Measurements from ENCODE around the gene UROC1.
A peak's percentile ranks its signal among the peaks of the same experiment; 100 is the strongest.

Gene UROC1

DNA sequence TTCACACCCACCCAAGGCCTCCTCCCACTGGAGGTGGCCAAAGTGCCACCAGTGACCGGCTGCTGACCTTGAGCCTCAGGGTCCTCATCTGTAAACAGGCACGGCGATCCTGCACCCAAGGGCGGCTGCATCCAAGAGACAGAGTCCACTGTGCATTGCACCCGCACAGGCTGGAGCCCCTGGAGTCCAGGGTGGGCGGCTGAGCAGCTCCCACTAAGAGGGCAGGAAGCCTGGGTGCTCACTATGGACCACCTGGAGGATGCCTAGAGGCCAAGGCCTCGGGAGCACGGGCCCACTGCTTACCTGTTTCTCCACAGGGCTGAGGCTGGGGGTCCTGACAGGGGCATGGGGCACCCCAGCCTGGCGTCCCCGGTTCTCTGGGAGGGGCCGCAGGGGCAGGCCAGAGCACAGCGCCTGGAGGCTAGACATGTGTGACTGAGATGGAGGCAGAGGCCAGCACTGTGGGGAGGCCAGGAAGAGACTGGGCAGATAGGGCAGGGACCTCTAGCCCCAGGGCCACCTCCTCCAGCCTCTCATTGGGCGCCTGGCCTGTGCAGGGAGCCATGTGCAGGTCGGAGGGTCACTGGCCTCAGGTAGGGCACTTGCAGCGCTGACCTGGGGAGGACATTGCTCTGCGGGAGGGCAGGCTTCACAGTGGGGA lies at the start of gene UROC1:
Gene UROC1, minus strand, starts transcription at position 483 of the 661 bp plus-strand sequence. Its CDS starts 54 bp downstream, at position 429.
- no peak for DNase-seq (ENCODE audit: low read depth, low spot score)

DNA sequence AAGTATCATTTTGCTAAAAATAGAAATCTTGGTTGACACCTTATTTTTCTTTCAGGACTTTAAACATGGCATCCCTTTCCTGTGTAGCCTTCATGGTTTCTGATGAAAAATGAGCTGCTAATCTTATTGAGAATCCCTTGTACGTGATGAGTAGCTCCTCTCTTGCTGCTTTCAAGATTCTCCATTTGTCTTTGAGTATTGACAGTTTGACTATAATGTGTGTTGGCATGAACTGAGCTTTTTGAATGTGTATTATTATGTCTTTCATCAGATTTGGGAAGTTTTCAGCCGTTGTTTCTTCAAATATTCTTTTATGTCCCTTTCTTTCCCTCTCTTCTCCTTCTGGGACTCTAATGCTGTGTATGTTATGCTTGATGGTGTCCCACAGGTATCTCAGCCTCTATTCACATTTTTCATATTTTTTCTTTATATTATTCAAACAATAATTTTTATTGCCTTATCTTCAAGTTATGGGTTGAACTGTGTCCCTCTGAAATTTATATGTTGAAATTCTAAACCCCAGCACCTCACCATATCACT lies 45.2 kb upstream of the UROC1 start:
- no peak for DNase-seq (ENCODE audit: low read depth, low spot score)

DNA sequence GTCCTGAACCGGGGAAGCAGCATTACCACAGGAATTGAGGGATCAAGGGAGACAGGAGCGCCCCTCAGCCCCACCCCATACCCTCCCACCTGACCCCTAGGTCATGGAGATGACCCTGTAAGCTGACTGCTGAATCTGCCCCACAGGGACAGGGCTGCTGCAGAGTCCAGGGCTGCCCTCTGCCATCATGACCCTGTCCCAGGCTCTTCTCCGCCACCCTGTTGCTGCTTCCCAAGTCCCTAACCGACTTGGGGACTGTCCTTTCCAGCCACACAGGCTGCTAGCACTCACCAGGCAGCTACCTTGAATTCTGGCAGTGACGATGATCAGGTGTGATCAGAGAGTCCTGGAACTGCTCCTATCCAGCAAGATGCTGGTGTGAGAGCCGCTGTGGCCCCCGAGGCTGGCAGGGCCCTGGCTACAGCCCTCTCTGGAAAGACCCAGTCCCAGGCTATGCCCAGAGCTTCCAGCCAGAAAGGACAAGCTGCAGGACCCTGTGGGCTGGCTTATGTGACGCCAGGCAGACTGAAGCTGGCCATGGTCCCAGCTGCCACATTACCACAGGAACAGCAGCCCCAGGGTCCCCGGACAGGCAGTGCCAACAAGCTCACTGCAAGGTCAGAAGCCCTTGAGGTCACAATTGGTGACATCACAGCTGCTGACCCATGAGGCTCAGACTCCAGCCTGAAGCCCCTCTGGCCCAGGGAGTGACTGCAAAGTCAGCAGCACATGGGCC lies 40.9 kb upstream of the UROC1 start, which contains the start of gene C3orf22:
Gene C3orf22, minus strand, starts transcription at position 597 of the 736 bp plus-strand sequence. CDS start 5,542 bp downstream, outside the sequence.
- DNase-seq (ENCODE audit: low read depth, low spot score) = no peak

DNA sequence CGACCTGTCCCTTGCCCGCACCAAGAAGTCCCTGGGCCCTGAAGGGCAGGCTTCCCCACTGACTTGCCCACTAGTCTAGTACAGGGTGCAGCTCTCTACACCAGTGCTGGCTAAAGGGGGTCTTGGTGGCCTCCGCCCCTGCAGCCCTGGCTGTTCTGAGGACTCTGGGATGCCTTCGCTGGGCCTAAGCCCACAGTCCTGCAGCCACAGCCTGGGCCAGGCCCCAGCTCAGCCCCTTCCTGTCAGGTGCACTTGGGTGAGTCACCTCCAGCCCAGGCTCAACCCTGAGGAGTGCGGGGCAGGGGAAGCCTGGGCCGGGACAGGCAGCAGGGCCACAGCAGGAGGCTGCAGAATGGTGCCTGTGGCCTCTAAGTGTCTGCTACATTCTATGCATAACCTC lies 40.2 kb upstream of the UROC1 start:
- DNase-seq (ENCODE audit: low read depth, low spot score) = no peak

DNA sequence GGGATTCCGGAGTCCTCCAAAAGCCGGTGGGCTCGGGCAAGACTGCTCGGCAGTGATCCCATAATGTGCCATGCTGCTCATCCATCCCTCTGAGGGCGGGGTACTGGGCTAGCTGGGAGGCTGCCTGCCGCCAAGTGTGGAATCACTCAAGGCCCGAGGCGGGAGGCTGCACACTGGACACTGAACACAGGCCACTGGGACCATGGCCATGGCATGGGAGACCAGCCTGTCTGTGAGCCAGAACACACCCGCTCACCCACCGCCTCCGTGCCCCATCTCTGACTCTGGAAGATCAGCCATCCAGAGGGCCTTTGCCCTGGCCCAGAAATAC lies 39.8 kb upstream of the UROC1 start:
- DNase-seq (ENCODE audit: low read depth, low spot score) = no peak

DNA sequence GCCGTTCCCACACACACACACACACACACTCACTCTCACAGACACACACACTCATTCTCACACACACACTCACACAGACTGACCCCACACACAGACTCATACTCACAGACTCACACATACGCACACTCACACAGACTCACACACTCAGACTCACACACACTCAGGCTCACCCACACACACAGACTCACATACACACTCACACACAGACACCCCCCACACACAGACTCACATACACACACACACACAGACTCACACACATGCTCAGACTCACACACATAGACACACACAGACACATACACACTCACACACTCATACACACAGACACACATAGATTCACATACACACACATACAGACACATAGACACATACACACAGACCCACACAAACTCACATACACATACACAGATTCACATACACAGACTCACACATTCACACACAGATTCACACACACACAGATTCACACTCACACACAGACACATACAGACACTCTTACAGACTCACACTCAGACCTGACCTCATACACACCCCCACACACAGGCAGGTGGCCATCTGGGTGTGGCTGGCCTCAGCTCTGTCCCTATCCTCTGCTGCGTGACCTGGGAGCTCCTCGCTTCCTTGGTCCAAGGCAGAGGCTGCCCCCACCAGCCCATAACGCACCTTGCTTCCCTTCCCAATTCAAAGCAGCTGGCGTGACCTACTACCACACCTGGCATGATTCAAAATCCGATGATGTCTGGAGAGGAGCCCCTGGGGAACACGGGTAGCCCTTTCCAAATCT lies 39.3 kb upstream of the UROC1 start:
- no peak for DNase-seq (ENCODE audit: low read depth, low spot score)

DNA sequence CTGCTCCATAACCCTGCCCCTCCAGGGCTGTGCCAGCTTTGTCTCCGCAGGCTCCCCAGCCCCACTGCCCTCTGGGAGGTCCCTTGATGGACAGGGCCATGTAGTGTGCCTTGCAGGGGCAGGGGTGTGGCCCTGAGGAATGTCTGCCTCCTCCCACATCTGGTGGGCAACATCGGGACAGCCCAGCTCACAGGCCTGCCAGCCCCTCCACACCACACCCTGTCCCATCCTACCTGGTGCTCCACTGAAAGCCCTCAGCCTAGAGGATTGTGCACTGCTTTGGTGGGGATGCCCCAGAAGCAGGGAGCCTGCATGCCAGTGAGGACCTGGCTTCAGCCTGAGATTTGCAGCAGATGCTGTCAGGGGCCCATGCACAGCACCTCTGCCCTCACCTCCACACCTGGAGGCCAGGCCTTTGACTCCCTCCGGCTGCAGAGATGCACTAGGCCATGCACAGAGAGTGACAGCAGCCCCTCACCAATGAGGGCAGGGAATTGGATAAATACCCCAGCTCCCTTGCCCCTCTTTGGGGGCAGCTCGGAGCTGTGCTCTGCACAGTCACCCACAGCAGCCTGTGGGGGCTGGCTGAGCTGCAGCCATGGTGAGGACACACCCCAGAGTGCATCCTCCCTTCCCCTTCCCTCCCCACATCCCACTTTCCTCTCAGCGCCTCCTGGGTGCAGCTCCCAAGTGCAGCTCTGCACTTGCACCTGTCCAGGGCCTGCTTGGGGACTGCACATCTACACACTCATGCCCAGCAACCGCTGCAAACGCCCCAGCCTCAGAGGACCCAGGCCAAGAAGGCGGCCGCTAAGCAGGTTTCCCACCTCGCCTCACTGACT lies 38.4 kb upstream of the UROC1 start:
- no peak for DNase-seq (ENCODE audit: low read depth, low spot score)

DNA sequence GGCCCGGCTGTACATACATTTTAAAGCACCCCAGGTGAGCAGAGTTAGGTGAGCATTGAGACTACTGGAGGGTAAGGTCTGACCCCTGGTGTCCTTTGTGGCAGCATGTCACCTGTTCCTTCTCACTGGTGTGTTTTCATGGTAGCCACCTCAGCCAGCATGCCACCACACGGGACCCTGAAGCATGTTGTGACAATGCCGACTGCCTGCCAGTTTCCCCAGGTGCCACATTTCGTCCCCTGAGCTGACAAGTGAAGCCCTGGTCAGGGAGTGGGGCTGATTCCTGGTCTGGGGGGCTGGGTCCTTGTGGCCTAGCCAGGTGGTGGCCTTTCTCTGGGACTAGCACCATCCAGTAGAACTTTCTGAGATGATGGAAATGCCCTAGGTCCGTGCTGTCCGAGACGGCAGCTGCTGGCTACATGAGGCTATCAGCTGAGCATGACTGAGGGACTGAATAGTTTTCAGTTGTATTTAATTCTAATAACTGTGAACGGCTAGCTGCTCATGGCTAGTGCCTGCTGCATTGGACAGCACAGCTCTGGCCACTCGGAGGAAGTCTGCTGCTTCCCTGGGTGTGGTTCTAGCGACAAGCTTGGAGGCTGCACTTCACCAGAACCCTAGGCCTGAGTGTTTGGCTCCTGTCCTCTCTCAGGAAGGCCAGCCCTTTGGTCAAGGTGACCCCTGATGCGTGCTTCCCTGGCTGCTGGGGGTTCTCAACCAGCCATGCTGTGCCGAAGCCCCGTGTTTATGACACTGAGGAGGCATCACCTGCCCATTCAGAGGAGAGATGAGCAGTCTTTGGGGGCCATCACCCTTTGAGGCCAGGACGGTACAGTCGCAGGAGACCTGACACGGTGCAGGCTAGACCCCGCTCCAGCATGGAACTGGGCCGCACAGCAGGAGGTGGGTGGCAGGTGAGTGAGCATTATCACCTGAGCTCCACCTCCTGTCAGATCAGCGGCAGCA lies 37.3 kb upstream of the UROC1 start:
- no peak for DNase-seq (ENCODE audit: low read depth, low spot score)

DNA sequence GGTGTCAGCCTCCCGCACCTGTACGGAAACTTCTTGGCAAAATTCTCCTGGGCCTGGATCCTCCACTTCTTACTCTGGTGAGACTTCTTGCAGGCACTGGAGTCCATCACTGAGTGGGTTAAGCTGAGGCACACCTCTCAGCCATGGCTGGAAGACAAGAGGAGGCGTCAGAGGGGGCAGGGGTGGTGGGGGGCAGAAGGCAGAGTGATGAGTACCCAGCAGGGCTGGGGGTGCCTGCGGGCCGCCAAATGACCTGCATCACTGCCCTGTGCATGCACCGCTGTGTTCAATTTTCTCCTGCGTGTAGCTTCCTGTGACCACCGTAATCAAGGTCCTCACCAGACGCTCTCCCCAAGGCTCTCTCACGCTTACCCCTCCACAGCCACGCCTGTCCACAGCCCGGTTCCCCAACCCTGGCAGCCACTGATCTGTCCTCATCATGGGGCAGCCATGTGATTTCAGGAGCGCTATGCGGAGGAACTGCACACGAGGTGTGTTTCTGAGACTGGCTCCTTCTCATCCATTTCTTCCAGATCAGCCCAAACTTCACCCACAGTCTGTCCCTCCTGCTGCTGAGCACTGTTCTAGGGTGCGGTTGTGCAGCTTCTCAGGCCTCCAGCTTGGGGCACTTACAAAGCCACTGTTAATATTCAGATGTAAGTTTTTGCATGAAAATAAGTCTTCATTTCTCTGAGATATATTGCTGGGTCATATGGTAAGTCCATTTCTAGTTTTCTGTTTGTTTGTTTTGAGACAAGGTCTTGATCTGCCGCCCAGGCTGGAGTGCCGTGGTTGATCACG lies 35.9 kb upstream of the UROC1 start:
- no peak for DNase-seq (ENCODE audit: low read depth, low spot score)

DNA sequence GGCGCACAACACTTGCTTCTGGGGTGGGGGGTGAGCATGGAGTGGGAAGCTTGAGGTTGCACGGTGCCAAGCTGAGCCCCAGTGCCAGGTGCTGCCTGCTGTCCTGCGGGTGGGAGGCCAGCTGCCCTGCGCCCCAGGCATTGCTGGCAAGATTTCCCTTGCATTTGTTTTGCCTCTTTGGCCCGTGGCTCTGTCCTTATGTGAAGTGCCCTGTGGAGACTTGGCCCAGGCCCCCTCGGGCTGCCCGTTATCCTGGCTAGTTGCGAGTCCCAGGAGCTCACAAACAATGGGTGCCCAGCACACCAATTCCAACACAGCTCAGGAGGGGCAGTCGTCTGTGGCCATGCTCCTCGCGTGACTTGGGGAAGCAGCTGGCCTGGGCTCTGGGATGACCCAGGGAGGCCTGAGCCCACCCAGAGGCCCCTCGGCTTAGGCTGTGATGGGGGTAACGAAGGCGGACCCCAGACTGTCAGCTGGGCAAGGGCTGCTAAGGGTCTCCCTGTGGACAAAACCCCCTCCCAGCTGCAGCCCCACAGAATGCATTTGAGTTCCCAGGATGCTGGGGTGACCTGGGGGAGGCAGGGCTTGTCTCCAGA lies 35.2 kb upstream of the UROC1 start:
- no peak for DNase-seq (ENCODE audit: low read depth, low spot score)

DNA sequence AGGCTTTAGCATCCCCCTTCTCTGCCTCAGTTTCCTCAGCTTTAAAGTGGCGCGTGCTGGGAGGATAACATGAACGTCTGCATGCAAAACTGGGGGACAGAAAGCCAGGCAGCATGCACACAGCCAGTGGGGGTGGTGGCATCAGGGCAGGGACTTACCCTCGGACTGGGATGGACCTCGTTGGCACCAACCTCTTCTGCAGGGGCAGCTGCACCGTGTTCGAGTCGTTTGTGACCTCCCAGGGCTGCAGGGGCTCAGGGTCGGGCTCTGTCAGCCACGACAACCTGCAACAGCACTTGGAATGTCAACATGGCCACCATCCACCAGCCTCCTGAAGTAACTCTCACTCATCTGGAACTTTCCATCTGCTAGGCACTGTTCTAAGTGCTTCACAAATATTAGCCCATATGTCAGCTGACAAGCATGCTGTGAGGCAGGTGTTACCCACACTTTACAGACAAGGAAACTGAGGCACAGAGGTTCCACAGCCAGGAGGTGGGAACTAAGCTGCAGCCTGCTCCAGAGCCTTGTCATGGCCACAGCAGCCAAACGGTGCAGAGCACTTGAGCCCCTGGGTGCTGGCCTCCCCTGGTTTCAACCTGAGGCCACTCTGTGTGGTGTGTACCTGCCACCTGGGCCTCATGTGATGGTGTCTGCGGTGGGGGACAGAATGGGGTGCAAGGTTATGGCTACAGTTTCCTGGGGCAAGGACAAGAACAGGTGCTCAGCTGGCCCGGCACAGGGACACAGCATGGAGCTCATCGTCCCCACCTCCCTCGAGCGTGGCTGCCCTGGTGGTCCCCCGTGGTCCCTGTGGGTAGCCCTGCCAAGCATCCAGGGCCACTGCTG lies 34.5 kb upstream of the UROC1 start:
- no peak for DNase-seq (ENCODE audit: low read depth, low spot score)

DNA sequence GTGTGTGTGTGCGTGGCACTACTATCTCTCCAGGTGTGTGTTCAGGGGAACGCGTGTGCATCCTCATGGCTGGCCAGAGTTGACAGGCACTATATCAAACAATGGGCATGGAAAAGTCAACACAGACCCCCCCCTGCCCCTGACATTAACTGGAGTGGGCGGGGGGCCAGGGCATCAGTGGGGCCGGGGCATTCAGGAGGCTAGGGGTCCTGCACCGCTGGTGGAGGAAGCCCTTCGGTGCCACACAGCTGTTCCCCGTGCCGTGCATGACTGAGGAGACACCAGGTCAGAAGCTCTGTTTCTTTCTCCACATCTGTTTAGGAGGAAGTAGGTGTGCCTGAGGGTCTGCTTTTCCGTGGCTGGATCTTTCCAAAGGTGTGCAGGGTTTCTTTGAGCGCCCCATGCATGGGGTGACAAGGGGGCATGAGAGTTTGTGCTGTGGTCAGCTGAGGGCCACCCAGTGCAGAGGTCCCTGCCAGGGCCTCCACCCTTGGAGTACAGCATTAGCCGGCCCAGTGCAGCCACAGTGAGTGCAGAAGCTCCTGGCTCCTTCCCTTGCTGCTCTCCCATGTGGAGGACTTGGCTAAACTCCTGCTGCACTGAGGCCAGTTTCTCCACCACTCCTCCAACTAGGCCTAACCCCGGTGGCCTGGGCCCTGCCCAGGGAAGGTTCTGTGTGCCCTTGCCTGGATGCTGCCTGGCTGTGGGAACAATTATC lies 33.7 kb upstream of the UROC1 start:
- DNase-seq (ENCODE audit: low read depth, low spot score) = no peak

DNA sequence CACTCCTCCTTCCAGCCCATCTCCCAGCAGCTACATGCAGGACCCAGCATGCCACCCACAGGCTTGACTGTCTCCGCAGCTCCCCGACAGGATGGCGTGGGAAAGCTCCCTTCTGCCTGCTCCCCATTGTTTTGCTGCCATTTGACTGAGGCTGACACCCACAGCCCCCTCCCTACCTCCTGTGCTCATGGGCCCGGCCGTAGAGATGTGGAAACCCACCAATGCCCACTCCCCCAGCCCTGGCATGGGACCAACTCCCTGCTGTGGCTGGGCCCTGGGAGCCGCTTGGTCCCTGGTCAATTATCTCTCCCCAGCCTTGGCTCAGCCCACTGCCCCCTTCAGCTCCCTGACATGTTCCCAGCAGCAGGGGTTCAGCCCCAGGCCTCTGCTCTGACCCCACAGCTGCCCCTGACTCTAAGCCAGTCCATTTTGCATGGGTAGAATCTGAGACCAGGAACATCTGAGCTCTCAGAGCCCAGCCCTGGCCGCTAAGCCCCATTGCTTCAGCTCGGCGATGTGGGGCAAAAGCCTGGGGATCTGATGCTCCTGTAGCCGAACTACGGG lies 33.0 kb upstream of the UROC1 start:
- DNase-seq (ENCODE audit: low read depth, low spot score) = no peak

DNA sequence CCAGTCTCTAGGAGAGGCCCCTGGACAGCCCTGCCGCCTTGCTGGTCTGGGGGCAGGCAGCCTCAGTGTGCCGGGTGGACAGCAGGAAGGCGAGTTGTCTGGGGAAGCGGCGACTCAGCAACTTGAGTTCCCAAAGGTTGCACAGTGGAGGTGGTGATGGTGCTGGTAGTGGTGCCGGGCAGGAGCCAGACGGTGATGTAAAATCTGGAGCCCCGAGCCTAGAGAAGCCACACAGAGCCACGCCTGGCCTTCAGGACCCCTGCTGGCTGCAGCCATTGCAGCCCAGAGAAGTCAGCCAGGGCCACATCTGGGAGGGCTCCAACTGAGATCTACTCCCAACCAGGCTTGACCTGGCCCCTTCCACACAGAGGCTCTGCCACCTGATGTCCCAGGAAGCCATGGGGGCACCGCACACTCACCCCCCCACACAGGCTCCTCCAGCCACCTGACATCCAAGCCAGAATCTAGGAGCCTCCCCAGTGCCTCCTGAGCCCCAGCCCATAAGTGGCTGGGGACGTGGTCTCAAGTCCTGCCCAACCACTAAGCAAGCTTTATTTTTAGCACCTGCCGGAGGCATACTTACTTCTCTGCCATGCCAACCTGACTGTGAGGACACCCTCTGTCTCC lies 32.4 kb upstream of the UROC1 start:
- no peak for DNase-seq (ENCODE audit: low read depth, low spot score)

DNA sequence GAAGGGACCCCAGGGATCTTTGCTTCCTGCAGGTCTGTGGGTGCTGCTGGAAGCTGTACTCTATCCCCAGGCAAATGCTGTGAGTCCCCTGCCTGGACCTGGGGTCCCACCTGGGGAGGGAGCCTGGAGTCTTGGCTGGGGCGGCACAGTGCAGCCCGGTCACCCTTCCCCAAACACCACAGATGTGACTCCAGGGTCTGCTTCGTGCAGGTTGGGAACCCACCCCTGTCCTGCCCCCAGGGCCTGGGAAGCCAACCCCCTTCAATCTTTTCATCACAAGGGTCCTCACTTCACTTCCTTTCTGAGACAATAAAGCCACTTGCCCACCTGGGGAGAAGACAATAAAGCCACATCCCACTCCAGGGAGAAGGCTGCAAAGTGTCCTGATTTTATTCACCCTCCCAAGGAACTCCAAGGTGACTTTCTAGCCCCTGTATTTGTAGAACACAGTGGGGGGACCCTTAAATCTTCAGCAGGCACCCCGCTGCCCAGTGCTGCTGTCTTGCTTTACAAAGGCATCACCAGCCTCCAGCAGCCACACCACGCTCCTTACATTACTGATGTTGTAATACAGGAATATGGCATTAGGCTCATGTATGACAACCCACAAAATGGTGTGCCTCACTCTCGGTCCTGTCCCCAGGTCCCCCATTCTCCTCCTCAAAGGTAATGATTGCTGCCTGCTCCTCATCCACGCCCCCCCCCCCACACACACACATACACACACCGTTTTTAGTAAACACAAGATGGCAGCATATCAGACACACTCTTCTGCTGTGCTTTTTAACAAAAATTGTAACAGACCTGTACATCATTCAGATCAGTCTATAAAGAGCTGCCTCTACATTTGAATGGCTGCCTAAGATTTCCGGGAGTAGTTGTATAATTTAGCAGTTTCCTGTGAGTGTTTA lies 31.2 kb upstream of the UROC1 start:
- peak; percentile 46 for DNase-seq (ENCODE audit: low read depth, low spot score)

DNA sequence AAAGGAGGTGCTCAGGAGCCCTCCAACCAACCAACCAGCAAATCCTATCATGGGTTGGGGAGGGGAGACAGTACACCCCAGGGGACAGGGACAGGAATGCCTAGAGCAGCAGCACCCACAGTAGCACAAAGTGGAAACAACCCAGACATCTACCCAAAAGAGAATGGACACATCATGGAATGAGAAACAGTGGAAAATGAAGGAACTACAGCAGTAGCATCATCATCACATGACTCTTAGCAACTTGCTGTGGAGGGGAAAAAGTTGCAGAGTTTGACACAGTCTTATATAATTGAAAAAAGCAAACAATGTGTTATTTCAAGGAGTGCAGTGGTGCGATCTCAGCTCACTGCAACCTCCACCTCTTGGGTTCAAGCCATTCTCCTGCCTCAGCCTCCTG lies 30.1 kb upstream of the UROC1 start:
- DNase-seq (ENCODE audit: low read depth, low spot score) = no peak

All from ELF-1 (cell line).